GM21786 (cell line): Measurements from ENCODE around the gene PRKCA.
A peak's percentile ranks its signal among the peaks of the same experiment; 100 is the strongest.

ENCODE experiments used
- ATAC-seq: cut with Tn5 transposase; IDR thresholded peaks from one replicate; pipeline ENCODE4 v1.9.1; 2021; ENCODE audit not compliant: unreplicated experiment

The PRKCA gene

GRCh38 chr17:66540131-66540781, 237.8 kb downstream of the PRKCA start:
- no peak for ATAC-seq

GRCh38 chr17:66541461-66542128, 239.2 kb downstream of the PRKCA start:
- peak; percentile 86 for ATAC-seq

- peak; percentile 93 for ATAC-seq
Measured at GRCh38 chr17:66542129-66542966, 239.9 kb downstream of the PRKCA start.

GRCh38 chr17:66542967-66543520, 240.6 kb downstream of the PRKCA start:
- ATAC-seq, result no peak

GRCh38 chr17:66543526-66543925, 241.1 kb downstream of the PRKCA start:
- no peak for ATAC-seq

GRCh38 chr17:66545918-66546317, 243.5 kb downstream of the PRKCA start:
- ATAC-seq, result no peak

GRCh38 chr17:66547151-66547865, 244.9 kb downstream of the PRKCA start:
- ATAC-seq, result no peak

- ATAC-seq, result no peak
Measured at GRCh38 chr17:66548158-66548557, 245.7 kb downstream of the PRKCA start.

- no peak for ATAC-seq
Measured at GRCh38 chr17:66548659-66549310, 246.4 kb downstream of the PRKCA start.

GRCh38 chr17:66549311-66549704, 246.9 kb downstream of the PRKCA start:
- ATAC-seq, result no peak

GRCh38 chr17:66549731-66550207, 247.4 kb downstream of the PRKCA start:
- no peak for ATAC-seq

- ATAC-seq, result no peak
Measured at GRCh38 chr17:66551839-66552238, 249.4 kb downstream of the PRKCA start.

- no peak for ATAC-seq
Measured at GRCh38 chr17:66552371-66552770, 250.0 kb downstream of the PRKCA start.

- ATAC-seq, result no peak
Measured at GRCh38 chr17:66555605-66556004, 253.2 kb downstream of the PRKCA start.

- ATAC-seq, result no peak
Measured at GRCh38 chr17:66557200-66557599, 254.8 kb downstream of the PRKCA start.

GRCh38 chr17:66557886-66558285, 255.5 kb downstream of the PRKCA start:
- no peak for ATAC-seq

GRCh38 chr17:66560691-66561090, 258.3 kb downstream of the PRKCA start:
- ATAC-seq, result no peak

- ATAC-seq, result no peak
Measured at GRCh38 chr17:66562119-66562518, 259.7 kb downstream of the PRKCA start.

GRCh38 chr17:66564992-66565465, 262.6 kb downstream of the PRKCA start:
- ATAC-seq, result no peak
